Measurements from ENCODE around the gene NBPF9.
"Not testable (repeated sequence)": the region's sequence is repeated elsewhere in the genome, so short reads cannot be mapped to it uniquely, and the experiment has no call there.

NBPF9 gene

GRCh38 chr1:149103109-149104081, at the start of gene NBPF9:
TSS of gene NBPF9 (minus strand) at chr1:149103551. CDS start at chr1:149082139, 21,412 bp downstream.
- not testable (repeated sequence) for H3K9me3 ChIP-seq (ENCODE audit: low read depth, low read length); DNase-seq (ENCODE audit: low read depth, low spot score); H3K27ac ChIP-seq; H3K36me3 ChIP-seq (ENCODE audit: insufficient read depth, low read length); H3K9ac ChIP-seq (ENCODE audit: insufficient read length)
- peak within 1 kb of the TSS; percentile 64 for H3K4me3 ChIP-seq

DNA sequence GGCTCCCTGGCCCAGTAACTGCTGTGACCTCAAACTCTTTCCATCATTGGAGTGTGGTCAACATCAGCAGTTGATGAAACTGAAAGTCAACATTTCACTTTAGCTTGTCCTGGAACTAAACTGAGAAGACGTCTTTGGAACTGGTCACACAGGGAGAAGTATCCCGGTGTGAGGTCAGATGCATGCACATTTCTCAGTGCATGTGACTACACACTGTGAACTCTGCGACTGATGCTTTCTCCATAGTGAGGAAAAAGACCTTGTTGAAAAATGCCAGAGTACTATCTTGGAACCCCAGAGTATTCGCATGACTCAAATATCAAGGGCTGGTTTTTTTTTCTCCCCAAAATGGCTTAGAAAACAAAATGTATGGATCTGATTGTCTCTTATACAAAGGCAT, 46.6 kb upstream of the NBPF9 start:
- H3K9me3 ChIP-seq (ENCODE audit: low read depth, low read length); DNase-seq (ENCODE audit: low read depth, low spot score); H3K4me3 ChIP-seq; H3K9ac ChIP-seq (ENCODE audit: insufficient read length); H3K36me3 ChIP-seq (ENCODE audit: insufficient read depth, low read length); H3K27ac ChIP-seq: not testable (repeated sequence)

- H3K9ac ChIP-seq (ENCODE audit: insufficient read length); H3K27ac ChIP-seq; H3K4me3 ChIP-seq; H3K36me3 ChIP-seq (ENCODE audit: insufficient read depth, low read length); H3K9me3 ChIP-seq (ENCODE audit: low read depth, low read length); DNase-seq (ENCODE audit: low read depth, low spot score): not testable (repeated sequence)
Measured at GRCh38 chr1:149137585-149137984, 34.2 kb upstream of the NBPF9 start.

- H3K9me3 ChIP-seq (ENCODE audit: low read depth, low read length); H3K36me3 ChIP-seq (ENCODE audit: insufficient read depth, low read length); H3K4me3 ChIP-seq; DNase-seq (ENCODE audit: low read depth, low spot score); H3K9ac ChIP-seq (ENCODE audit: insufficient read length); H3K27ac ChIP-seq: not testable (repeated sequence)
Measured at GRCh38 chr1:149130938-149131337, 27.6 kb upstream of the NBPF9 start.

DNA sequence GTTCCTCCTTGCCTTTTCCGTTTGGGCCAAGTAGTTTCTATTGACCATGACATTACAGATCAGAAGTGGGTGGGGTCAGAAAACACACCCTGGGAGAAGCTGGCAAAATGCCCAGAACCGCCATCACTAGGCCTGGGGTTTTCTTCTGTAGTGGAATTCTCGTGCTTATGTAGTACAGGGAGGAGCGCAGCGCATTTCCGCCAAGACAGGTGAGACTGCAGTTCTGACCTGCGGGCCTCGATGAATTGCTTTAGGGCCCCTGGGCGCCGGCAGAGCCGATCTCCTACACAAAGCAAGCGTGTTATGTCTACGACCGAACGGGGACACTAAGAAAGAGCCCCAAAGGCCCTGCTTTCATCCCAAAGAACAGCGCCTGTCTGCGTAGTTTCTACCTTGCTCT, 25.9 kb upstream of the NBPF9 start:
- H3K4me3 ChIP-seq; H3K9ac ChIP-seq (ENCODE audit: insufficient read length); H3K27ac ChIP-seq; DNase-seq (ENCODE audit: low read depth, low spot score); H3K9me3 ChIP-seq (ENCODE audit: low read depth, low read length); H3K36me3 ChIP-seq (ENCODE audit: insufficient read depth, low read length): not testable (repeated sequence)

DNA sequence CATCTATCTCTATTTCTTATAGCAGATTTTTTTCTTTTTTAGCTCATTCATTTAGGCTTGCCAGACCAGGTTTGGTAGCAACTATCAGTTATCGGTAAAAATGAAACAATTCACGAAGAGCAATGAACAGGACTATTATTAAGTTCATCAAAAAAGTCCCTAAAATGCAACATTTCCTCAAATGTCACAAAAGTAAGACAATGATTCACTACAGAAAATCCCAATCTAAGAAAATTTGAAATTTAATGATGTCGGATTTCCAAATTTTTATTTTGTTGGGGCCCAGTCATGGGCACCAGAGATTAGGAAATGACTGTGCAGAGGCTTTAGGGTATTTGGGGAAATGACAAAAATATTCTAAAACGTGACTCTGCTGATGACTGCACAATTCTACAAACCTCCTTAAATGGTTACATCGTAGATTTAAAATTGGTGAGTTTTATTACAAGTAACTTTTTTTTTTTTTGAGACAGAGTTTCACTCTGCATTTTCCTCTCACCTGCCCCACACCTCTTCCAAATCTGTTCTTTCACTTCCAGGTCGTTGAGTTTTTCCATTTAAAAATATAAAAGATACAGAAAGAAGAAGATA, 23.3 kb upstream of the NBPF9 start:
- DNase-seq (ENCODE audit: low read depth, low spot score); H3K27ac ChIP-seq; H3K9me3 ChIP-seq (ENCODE audit: low read depth, low read length): not testable (repeated sequence)

DNA sequence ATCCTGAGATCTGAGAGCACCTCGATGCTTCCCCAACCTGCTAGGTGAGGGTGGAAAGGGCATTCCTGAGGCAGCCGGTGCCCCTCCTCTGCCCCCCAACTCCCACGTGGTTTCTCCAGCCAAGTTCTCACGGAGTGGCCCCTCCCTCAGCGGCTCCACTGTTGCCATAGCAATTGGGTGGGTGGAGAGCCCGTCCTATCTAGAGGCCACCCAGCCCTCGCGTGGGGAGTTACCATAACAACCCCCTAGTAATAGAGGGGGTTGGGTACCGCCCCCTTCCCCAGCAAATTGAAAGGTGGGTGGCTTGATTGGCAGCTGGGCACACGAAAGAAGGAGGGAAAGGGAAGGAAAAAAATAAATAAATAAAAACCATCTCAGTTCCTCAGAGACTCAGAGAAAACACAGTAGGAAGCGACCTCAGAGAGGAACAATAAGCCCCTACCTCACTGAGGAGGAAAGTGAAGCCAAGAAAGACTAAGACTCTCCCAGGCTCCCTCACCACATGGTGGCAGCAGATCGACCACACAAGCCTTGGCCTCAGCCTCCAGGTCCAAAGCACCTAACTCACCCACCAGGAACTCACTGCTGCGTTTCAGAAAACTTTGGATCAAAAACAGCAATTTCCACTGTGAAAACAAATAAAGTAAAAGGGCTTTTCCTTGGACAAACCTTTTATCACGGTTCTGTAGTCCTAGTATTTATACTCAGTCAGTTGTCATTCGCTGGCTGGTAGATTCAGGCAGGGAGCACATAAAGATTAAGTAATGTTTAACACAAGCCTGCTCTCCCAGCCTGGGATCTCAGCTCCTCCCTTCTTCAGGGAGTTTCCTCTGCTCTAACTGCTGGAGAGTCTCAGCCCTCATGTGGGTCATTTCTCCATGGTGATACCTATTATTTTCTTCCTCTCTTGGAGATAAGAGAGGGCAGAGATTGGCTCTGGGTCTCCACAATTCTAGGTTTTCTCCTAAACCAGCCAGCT, 20.9 kb upstream of the NBPF9 start:
- not testable (repeated sequence) for H3K9ac ChIP-seq (ENCODE audit: insufficient read length); H3K27ac ChIP-seq; H3K4me3 ChIP-seq; DNase-seq (ENCODE audit: low read depth, low spot score); H3K36me3 ChIP-seq (ENCODE audit: insufficient read depth, low read length); H3K9me3 ChIP-seq (ENCODE audit: low read depth, low read length)

More for the DNA sequence above, 23.3 kb upstream of the NBPF9 start:
- H3K4me3 ChIP-seq; H3K9ac ChIP-seq (ENCODE audit: insufficient read length); H3K36me3 ChIP-seq (ENCODE audit: insufficient read depth, low read length): not testable (repeated sequence)

GRCh38 chr1:149112828-149113227, 9.5 kb upstream of the NBPF9 start:
- not testable (repeated sequence) for H3K27ac ChIP-seq; DNase-seq (ENCODE audit: low read depth, low spot score); H3K9me3 ChIP-seq (ENCODE audit: low read depth, low read length); H3K4me3 ChIP-seq; H3K9ac ChIP-seq (ENCODE audit: insufficient read length); H3K36me3 ChIP-seq (ENCODE audit: insufficient read depth, low read length)

DNA sequence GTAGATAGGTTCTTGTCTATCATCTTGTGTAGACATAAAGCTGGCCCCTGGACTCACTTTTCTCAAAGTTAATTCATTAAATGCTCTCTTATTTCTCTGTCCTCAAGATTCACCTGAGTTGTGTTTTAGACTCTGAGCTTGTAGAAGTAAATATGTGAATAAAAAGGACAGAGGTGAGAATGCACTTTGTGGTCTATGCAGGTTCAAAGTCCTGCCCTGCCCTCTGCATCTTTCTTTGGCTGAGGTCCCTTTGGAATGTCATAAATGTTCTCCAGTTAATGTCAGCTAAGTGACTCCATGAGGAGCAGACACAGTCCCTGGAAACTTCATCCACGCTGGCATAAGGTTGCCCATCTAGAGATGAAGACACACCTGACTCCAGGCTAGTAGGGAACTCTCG, 7.0 kb upstream of the NBPF9 start:
- not testable (repeated sequence) for H3K36me3 ChIP-seq (ENCODE audit: insufficient read depth, low read length); H3K27ac ChIP-seq; DNase-seq (ENCODE audit: low read depth, low spot score); H3K4me3 ChIP-seq; H3K9ac ChIP-seq (ENCODE audit: insufficient read length); H3K9me3 ChIP-seq (ENCODE audit: low read depth, low read length)

GRCh38 chr1:149102574-149102973, 777 bp downstream of the NBPF9 start:
- H3K9me3 ChIP-seq (ENCODE audit: low read depth, low read length); H3K9ac ChIP-seq (ENCODE audit: insufficient read length); DNase-seq (ENCODE audit: low read depth, low spot score); H3K27ac ChIP-seq; H3K36me3 ChIP-seq (ENCODE audit: insufficient read depth, low read length): not testable (repeated sequence)
- peak overlapping the region; percentile 64 for H3K4me3 ChIP-seq

GRCh38 chr1:149098276-149098675, 5.1 kb downstream of the NBPF9 start:
- not testable (repeated sequence) for H3K36me3 ChIP-seq (ENCODE audit: insufficient read depth, low read length); H3K9ac ChIP-seq (ENCODE audit: insufficient read length); DNase-seq (ENCODE audit: low read depth, low spot score); H3K27ac ChIP-seq; H3K9me3 ChIP-seq (ENCODE audit: low read depth, low read length); H3K4me3 ChIP-seq

- not testable (repeated sequence) for H3K27ac ChIP-seq; H3K9me3 ChIP-seq (ENCODE audit: low read depth, low read length); H3K36me3 ChIP-seq (ENCODE audit: insufficient read depth, low read length); H3K9ac ChIP-seq (ENCODE audit: insufficient read length); DNase-seq (ENCODE audit: low read depth, low spot score); H3K4me3 ChIP-seq
Measured at GRCh38 chr1:149093155-149093554, 10.2 kb downstream of the NBPF9 start.

DNA sequence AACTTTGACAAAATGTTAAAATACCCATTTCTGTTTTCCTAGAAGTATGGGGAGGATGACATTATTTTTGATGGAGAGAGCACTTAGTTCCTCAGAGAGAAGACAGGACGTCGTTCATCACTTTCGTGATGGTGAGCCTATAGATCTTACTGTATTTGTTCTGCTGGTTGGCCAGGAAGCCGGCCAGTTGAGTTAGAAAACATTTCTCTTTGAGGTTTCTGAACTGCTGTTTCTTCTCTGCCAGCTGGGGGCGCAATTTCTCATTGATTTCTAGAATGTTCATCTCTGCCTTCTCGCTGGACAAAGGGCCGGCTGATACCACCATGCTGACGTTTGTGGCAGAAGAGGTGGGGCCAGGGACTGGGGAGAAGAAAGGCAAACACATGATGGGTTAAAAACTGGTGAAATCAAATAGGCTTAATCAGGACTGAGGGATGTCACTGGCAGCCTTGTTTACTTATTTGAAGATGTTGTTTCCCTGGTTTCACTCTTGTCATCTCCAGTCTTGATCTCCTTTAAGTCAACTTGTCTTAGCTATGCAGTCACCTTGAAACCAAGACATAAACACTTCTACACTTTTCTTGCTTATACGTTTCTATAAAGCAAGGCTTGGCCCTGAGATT, 27.7 kb downstream of the NBPF9 start:
- H3K4me3 ChIP-seq; H3K9me3 ChIP-seq (ENCODE audit: low read depth, low read length); H3K36me3 ChIP-seq (ENCODE audit: insufficient read depth, low read length); H3K27ac ChIP-seq; DNase-seq (ENCODE audit: low read depth, low spot score); H3K9ac ChIP-seq (ENCODE audit: insufficient read length): not testable (repeated sequence)
